H9 (cell line): Measurements from ENCODE around the gene RAB27B. TPM values are rescaled to one million over a fixed set of nuclear protein-coding genes. Genes with fewer than 3 reads are reported as not detected.

Experiments used
- DNase-seq: peaks from one replicate; pipeline ENCODE4 v3.0.0-alpha.2; 2017
- H2AFZ ChIP-seq: one replicate; pipeline ENCODE4 v1.6.1; 2013; ENCODE audit warnings: mild to moderate bottlenecking, low read length, control low read depth, moderate library complexity
- H2AK5ac ChIP-seq: 2 replicates; pipeline ENCODE4 v1.6.1; 2013; ENCODE audit warnings: low read length, control low read depth, mixed read lengths; ENCODE audit not compliant: insufficient read length
- H2BK120ac ChIP-seq: one replicate; pipeline ENCODE4 v1.6.1; 2013; ENCODE audit warnings: low read depth, mild to moderate bottlenecking, low read length, control low read depth, inconsistent platforms; ENCODE audit not compliant: poor library complexity, severe bottlenecking
- H2BK12ac ChIP-seq: 2 replicates; pipeline ENCODE4 v1.6.1; 2013; ENCODE audit warnings: low read length, control low read depth, mixed read lengths, low read depth; ENCODE audit not compliant: insufficient read length
- H2BK15ac ChIP-seq: 2 replicates; pipeline ENCODE4 v1.6.1; 2013; ENCODE audit warnings: low read depth, low read length, control low read depth
- H2BK20ac ChIP-seq: one replicate; pipeline ENCODE4 v1.6.1; 2013; ENCODE audit warnings: low read depth, mild to moderate bottlenecking, low read length, control low read depth, inconsistent platforms; ENCODE audit not compliant: poor library complexity, severe bottlenecking
- H2BK5ac ChIP-seq: 2 replicates; pipeline ENCODE4 v1.6.1; 2013; ENCODE audit warnings: low read length, control low read depth, mixed read lengths; ENCODE audit not compliant: insufficient read length
- H3K14ac ChIP-seq: 2 replicates; pipeline ENCODE4 v1.6.1; 2013; ENCODE audit warnings: low read length, control low read depth; ENCODE audit not compliant: insufficient read depth
- H3K18ac ChIP-seq: 2 replicates; pipeline ENCODE4 v1.6.1; 2013; ENCODE audit warnings: low read depth, mild to moderate bottlenecking, mixed read lengths, low read length, control low read depth; ENCODE audit not compliant: insufficient read length
- H3K23ac ChIP-seq: 2 replicates; pipeline ENCODE4 v1.6.1; 2013; ENCODE audit warnings: low read length, control low read depth, mixed read lengths, low read depth; ENCODE audit not compliant: insufficient read length
- H3K23me2 ChIP-seq: 2 replicates; pipeline ENCODE4 v1.6.1; 2013; ENCODE audit warnings: low read depth, mild to moderate bottlenecking, mixed read lengths, low read length, control low read depth; ENCODE audit not compliant: insufficient read length, poor library complexity, severe bottlenecking
- H3K27ac ChIP-seq: 2 replicates; pipeline ENCODE4 v1.5.1; 2013; ENCODE audit warnings: low read length, control low read depth, mixed read lengths, low read depth; ENCODE audit not compliant: insufficient read length
- H3K27me3 ChIP-seq: 2 replicates; pipeline ENCODE4 v1.6.1; 2013; ENCODE audit warnings: low read length, control low read depth, inconsistent platforms; ENCODE audit not compliant: insufficient read depth
- H3K4ac ChIP-seq: 2 replicates; pipeline ENCODE4 v1.6.1; 2013; ENCODE audit warnings: low read depth, mild to moderate bottlenecking, control low read depth, inconsistent platforms, low read length, moderate library complexity
- H3K4me1 ChIP-seq: 2 replicates; pipeline ENCODE4 v1.6.1; 2013; ENCODE audit warnings: low read length, control low read depth, inconsistent platforms; ENCODE audit not compliant: insufficient read depth
- H3K4me2 ChIP-seq: 2 replicates; pipeline ENCODE4 v1.6.1; 2013; ENCODE audit warnings: low read length, control low read depth, mixed read lengths; ENCODE audit not compliant: insufficient read length, insufficient read depth
- H3K56ac ChIP-seq: 2 replicates; pipeline ENCODE4 v1.6.1; 2013; ENCODE audit warnings: low read depth, mild to moderate bottlenecking, mixed read lengths, low read length, control low read depth; ENCODE audit not compliant: insufficient read length
- H3K79me1 ChIP-seq: 2 replicates; pipeline ENCODE4 v1.6.1; 2013; ENCODE audit warnings: low read depth, mild to moderate bottlenecking, moderate library complexity, low read length, control low read depth, inconsistent platforms; ENCODE audit not compliant: insufficient read depth, poor library complexity, severe bottlenecking
- H3K79me2 ChIP-seq: 2 replicates; pipeline ENCODE4 v1.6.1; 2013; ENCODE audit warnings: low read length, control low read depth, inconsistent platforms; ENCODE audit not compliant: insufficient read depth
- H3K9ac ChIP-seq: 2 replicates; pipeline ENCODE4 v1.6.1; 2013; ENCODE audit warnings: low read length, control low read depth, mixed read lengths; ENCODE audit not compliant: insufficient read length; ENCODE audit errors: extremely low read depth
- H3K9me3 ChIP-seq: one replicate; pipeline ENCODE4 v1.6.1; 2013; ENCODE audit warnings: low read depth, low read length, inconsistent platforms; ENCODE audit not compliant: control insufficient read depth
- H3T11ph ChIP-seq: one replicate; pipeline ENCODE4 v1.6.1; 2013; ENCODE audit warnings: mild to moderate bottlenecking, low read length, control low read depth, inconsistent platforms
- H4K20me1 ChIP-seq: one replicate; pipeline ENCODE4 v1.6.1; 2013; ENCODE audit not compliant: control insufficient read depth, insufficient read length, insufficient read depth
- H4K5ac ChIP-seq: 2 replicates; pipeline ENCODE4 v1.6.1; 2013; ENCODE audit warnings: low read depth, mild to moderate bottlenecking, mixed read lengths, low read length, control low read depth; ENCODE audit not compliant: insufficient read length
- H4K8ac ChIP-seq: replicated peaks from 2 replicates; pipeline ENCODE4 v1.6.1; 2013; ENCODE audit warnings: low read length, control low read depth, mixed read lengths, low read depth; ENCODE audit not compliant: insufficient read length
- H4K91ac ChIP-seq: 2 replicates; pipeline ENCODE4 v1.6.1; 2013; ENCODE audit warnings: low read depth, mild to moderate bottlenecking, moderate library complexity, mixed read lengths, low read length, control low read depth; ENCODE audit not compliant: insufficient read length
- H3K27ac Mint-ChIP-seq, 3 experiments: 2 replicates in 2 of 3; 3 replicates in 1 of 3; pipeline ENCODE4 v1.8.0; 2020 to 2021; ENCODE audit warnings: mixed read lengths in 3 of 3, mild to moderate bottlenecking in 1 of 3, moderate library complexity in 1 of 3
- H3K27me3 Mint-ChIP-seq: 2 replicates; pipeline ENCODE4 v1.8.0; 2021; ENCODE audit warnings: low read depth, mild to moderate bottlenecking, moderate library complexity, mixed read lengths
- H3K36me3 Mint-ChIP-seq, 3 experiments: 2 replicates in 2 of 3; 3 replicates in 1 of 3; pipeline ENCODE4 v1.8.0; 2020 to 2021; ENCODE audit warnings: low read depth in 3 of 3, mixed read lengths in 3 of 3; ENCODE audit not compliant: insufficient read depth in 1 of 3
- H3K4me1 Mint-ChIP-seq, 2 experiments: 2 replicates each; pipeline ENCODE4 v1.8.0; 2020; ENCODE audit warnings: mixed read lengths in 2 of 2
- H3K4me3 Mint-ChIP-seq, 2 experiments: 2 replicates in 1 of 2; 3 replicates in 1 of 2; pipeline ENCODE4 v1.8.0; 2020 to 2021; ENCODE audit warnings: mild to moderate bottlenecking in 2 of 2, mixed read lengths in 2 of 2, moderate library complexity in 1 of 2
- H3K9me3 Mint-ChIP-seq, 2 experiments: 2 replicates in 1 of 2; 3 replicates in 1 of 2; pipeline ENCODE4 v1.8.0; 2020; ENCODE audit warnings: mild to moderate bottlenecking in 2 of 2, mixed read lengths in 2 of 2, moderate library complexity in 1 of 2
- WGBS: extraction: QIAGEN DNeasy Blood & Tissue Kit; methylation state at CpG from one replicate; pipeline ENCODE4 v1.1.7; 2013; ENCODE audit warnings: missing lambda C conversion rate, low lambda C conversion rate, mixed read lengths; ENCODE audit not compliant: insufficient read length; ENCODE audit errors: extremely low coverage; 5-methylcytosine and 5-hydroxymethylcytosine counted together
- total RNA-seq: library from RNA; stranded (reverse); gene quantifications from 2 replicates; pipeline ENCODE4 v1.2.1, GENCODE V29; 2021
- TF ChIP-seq, protein P1 (sequence below): fragments of 200-600 bp; sonication (generic); conservative IDR thresholded peaks from 3 replicates; pipeline ENCODE4 v1.8.0; 2021; ENCODE audit warnings: antibody characterized with exemption, mild to moderate bottlenecking

RAB27B gene
- total RNA-seq, 1 experiment from 2014 or later, result 0.15 TPM

DNA sequence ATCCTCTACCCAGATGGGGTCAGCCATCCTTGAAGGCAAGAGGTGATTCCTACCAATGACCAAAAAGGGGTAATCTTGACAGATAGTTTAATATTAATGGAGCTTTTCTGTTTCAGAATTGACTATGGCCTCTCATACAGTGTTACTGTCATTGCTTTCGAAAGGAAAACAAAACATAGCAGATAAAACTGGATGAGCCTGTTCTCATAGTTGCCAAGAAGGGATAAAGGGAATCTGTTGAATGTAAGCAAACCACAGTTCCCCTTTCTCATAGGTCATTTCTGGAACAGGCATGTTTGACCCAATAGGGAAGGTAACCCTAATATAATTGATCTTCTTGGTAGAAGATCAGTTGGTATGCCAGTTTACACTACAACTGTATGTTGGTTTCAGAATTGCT, 1.6 kb downstream of the RAB27B start:
- Histone ChIP-seq H2AK5ac (no peak overlapping the region), H3K27ac (no peak overlapping the region), H2BK5ac (no peak overlapping the region), H3K27me3 (no peaks in the 10 kb centered on the region), H2BK20ac (no peak overlapping the region), H2BK12ac (no peak overlapping the region), H3K79me1 (no peaks in the 10 kb centered on the region), H3K18ac (no peak overlapping the region), H3K23ac (no peak overlapping the region), H4K5ac (no peak overlapping the region), H3K23me2 (peaks cover 5% of the 10 kb centered on the region), H3K14ac (no peak overlapping the region), H2AFZ (no peak overlapping the region), H3K4me2 (no peak overlapping the region), H3T11ph (no peak overlapping the region), H3K4ac (no peak overlapping the region), H2BK120ac (no peak overlapping the region), H4K91ac (no peak overlapping the region), H4K20me1 (no peaks in the 10 kb centered on the region), H4K8ac (no peak overlapping the region), H2BK15ac (no peak overlapping the region), H3K56ac (no peak overlapping the region), H3K9ac (no peak overlapping the region), H3K4me1 (no peaks in the 10 kb centered on the region), H3K79me2 (no peaks in the 10 kb centered on the region), H3K9me3 (no peaks in the 10 kb centered on the region)
- TF ChIP-seq, protein P1, sequence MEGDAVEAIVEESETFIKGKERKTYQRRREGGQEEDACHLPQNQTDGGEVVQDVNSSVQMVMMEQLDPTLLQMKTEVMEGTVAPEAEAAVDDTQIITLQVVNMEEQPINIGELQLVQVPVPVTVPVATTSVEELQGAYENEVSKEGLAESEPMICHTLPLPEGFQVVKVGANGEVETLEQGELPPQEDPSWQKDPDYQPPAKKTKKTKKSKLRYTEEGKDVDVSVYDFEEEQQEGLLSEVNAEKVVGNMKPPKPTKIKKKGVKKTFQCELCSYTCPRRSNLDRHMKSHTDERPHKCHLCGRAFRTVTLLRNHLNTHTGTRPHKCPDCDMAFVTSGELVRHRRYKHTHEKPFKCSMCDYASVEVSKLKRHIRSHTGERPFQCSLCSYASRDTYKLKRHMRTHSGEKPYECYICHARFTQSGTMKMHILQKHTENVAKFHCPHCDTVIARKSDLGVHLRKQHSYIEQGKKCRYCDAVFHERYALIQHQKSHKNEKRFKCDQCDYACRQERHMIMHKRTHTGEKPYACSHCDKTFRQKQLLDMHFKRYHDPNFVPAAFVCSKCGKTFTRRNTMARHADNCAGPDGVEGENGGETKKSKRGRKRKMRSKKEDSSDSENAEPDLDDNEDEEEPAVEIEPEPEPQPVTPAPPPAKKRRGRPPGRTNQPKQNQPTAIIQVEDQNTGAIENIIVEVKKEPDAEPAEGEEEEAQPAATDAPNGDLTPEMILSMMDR, result no peak
- H3K27me3 Mint-ChIP-seq, result peaks cover 18% of the 10 kb centered on the region
- H3K4me3 Mint-ChIP-seq, result no peak overlapping the region
- no peak overlapping the region for H3K27ac Mint-ChIP-seq
- whole genome bisulfite sequencing, result no CpG with 5 or more reads among the region's 1 CpG
- no peak for DNase-seq
- H3K4me1 Mint-ChIP-seq, result peaks cover 12 to 15% of the 10 kb centered on the region in 2 experiments
- no peaks in the 10 kb centered on the region; a peak in 2 of 5 replicates for H3K9me3 Mint-ChIP-seq
- no peaks in the 10 kb centered on the region for H3K36me3 Mint-ChIP-seq
